Activated CD4-positive, CD25-positive, alpha-beta regulatory T cell treated with anti-CD3 and anti-CD28 coated beads, Interleukin-2, amount 50 U/mL, for 24 hours (primary cell): ENCODE results near the gene LILRA5.
"Not testable (repeated sequence)": the region's sequence is repeated elsewhere in the genome, so short reads cannot be mapped to it uniquely, and the experiment has no call there.

Experiments used
- ATAC-seq, 2 donors: fragments of 150-1000 bp; cut with Tn5 transposase; one replicate each; pipeline ENCODE4 v1.10.0; 2021; ENCODE audit warnings: mild to moderate bottlenecking in 1 of 2, moderate library complexity in 1 of 2

Gene LILRA5

DNA sequence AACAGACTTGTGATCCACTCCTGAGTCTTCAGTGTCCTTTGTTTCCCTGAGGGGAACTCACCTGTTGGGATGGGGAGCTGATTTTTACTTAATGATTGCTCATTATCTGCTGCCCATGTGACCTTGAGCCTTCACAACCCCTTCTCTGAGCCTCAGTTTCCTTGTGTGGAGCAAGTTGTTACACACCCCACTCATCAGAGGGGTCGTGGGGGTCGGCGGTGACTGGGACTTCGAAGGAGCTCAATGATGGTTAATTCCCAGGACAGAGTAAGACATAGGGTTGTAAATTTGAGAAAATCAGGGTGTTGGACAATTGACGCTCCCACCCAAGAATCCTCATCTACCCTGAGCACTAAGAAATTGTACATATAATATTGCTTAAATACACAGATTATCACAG is 13.5 kb downstream of the LILRA5 start:
- ATAC-seq: no peak

DNA sequence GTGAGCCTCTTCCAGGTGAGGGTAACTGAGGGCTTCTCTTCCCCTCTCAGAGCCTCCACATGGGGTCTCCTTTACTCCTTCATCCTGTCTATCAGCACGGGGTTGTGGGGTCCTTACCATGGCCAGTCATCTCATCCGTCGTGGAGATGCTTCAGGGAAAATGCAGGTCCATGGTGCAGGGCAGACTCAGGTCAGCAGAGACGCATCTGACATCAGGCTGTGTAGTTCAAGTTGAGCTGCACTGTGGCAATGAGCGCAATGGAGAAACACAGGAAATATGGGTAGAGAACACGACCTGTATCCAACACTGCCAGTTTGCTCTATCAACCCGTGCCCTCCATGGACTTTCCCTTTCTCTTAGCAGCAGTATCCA is 13.9 kb downstream of the LILRA5 start:
- ATAC-seq: no peak

DNA sequence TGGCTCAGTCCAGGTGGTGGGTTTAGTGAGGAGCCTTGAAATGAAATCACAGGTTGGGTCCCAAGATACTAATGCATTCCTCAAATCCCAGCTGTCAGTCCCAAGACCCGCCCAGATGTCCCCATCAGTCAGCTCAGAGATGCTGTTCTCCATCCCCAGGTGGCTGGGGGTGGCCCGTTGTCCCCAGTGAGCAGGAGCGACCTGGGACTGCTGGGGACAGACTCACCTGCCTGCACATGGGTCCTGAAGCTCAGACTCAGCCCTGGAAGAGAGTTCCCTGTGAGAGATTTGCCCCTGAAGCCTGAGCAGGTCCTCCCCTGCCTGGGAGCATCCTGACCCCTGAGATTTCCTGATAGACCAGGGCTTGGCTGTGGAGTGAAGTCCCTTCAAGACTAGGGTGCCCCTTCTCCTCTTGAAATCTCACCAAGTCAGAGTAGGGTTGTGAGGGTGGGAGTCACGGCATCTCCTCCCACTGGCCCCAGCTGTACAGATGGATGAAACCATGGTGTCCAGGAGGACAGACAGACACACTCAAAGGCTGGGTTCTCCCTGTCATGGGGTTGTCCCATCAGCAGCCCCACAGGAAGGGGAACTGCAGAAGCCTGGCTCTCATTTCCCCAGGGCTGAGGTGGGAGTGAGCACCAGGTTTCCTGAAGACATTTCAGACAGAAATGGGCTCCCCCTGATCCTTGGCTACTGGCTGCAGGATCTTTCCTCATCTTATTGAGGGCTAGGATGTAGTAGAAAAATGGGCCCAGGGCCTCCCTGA is 14.4 kb downstream of the LILRA5 start:
- ATAC-seq: no peak

DNA sequence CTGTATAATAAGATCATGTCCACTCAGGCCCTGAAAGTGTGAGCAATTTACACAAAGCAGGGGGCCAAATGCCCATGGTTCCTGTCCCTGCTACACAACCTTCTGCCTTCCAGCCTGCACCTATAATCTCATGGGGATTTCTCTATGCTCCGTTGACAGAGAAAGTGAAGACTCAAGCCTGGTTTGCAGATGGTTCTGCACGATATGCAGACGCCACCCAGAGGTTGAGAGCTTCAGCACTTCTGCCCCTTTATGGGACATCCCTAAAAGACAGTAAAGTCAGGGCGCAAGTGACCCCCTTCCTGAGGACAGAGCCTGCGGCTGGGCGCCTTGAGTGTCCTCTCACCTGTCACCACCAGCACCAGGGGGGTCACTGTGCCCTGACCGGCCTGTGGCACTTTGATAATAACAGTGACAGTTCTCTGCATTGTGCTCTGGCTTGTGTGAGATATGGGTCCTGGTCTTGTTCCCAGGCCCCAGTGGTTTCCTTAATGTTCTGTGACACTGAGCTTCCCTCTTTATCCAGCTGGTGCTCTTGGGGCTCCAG is 15.1 kb downstream of the LILRA5 start:
- ATAC-seq: no peak

DNA sequence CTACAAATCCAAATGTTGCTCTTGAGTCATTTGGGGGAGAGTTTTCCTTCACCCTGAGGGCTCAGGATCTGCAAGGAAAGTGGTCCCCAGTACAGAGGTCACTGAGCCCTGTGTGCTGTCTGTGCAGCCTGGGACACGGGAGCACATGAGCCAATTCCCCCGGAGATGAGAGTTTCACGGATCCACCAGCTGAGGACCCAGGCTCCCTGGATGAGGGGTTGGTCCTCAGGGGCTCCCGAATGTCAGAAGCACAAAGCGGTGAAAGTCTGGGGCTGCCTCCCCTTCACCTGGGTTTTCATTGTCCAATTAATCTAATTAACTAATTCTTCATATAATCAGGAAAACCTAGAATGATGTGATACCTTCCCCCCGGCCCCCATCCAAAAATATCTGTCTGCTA is 18.4 kb downstream of the LILRA5 start:
- no peak for ATAC-seq

DNA sequence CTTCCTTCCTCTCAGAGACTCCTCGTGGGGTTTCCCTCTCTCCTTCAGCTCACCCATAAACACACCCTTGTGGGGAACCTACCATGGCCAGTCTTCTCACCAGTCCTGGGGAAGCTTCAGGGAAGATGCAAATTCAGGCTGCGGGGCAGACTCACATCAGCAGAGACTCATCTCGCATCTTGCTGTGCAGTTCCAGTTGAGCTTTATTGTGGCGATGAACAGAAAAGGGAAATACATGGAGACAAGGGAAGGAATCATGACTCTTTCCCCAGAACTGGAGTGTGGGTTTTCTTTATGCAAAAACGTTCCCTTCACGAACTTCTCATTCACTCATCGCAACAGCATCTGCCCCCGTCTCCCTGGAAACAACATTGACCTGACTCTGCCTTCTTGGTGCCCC is 23.8 kb downstream of the LILRA5 start:
- ATAC-seq: not testable (repeated sequence)

DNA sequence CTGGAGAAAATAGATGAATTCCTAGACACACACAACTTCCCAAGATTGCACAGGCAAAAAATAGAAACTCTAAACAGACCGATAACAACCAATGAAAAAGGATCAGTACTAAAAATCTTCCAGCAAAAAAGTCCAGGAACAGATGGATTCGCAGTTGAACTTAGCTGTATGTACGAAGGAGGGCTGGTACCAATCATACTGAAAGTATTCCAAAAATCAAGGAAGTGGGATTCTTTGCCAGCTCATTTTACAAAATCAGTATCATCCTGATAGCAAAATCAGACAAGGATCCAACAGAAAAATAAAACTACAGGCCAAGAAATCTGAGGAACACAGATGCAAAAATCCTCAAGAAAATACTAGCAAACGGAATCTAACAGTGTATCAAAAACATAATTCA is 25.5 kb downstream of the LILRA5 start:
- no peak for ATAC-seq

DNA sequence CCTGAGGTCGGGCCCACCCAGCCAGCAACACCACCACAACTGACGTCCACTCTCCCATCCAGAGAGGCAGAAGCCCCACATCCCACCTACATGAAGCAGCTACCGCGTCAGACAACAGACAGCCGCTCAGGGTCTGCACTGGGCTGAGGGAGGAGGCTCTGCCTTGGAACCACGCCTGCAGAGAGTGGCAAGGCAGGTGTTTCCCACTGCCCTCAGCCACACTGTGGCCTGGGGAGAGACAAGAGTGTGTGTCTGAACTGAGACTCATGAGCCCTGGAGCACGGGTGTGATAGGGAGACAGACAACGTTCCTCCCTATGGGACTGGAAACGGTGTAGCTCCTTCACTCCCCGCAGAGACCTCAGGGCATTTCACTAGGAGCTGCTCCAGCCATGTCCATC is 26.7 kb downstream of the LILRA5 start:
- peak; percentile 21 to 30 for ATAC-seq

DNA sequence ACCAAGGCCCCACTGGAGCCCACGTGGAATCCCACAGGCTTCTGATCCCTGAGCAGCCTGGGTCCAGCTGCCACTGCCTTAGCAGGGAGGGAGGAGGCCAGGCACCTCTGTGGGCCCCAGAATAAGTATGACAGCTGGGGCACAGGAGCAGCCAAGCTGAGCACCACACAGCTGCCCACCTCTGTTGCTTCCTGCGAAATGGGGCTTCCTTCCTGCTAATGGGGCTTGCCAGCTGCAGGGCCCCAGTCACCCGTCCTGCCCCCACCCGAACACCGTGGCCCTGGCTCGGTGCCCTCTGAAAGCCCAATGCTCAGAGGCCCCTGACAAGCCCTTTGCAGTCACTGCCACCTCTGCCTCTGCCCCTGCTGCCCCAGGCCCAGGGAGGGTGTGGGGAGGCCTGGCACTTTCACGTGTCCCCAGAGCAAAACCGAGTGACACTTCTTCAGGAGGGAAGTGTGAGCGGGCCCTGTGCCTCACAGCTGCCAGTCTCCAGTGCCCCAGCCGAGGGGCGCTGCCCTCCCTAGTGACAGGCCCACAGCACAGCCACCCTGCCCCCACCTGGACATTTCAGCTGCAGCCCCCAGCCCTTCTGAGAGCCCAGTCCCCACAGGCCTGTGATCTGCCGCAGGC is 27.4 kb downstream of the LILRA5 start:
- not testable (repeated sequence) for ATAC-seq

DNA sequence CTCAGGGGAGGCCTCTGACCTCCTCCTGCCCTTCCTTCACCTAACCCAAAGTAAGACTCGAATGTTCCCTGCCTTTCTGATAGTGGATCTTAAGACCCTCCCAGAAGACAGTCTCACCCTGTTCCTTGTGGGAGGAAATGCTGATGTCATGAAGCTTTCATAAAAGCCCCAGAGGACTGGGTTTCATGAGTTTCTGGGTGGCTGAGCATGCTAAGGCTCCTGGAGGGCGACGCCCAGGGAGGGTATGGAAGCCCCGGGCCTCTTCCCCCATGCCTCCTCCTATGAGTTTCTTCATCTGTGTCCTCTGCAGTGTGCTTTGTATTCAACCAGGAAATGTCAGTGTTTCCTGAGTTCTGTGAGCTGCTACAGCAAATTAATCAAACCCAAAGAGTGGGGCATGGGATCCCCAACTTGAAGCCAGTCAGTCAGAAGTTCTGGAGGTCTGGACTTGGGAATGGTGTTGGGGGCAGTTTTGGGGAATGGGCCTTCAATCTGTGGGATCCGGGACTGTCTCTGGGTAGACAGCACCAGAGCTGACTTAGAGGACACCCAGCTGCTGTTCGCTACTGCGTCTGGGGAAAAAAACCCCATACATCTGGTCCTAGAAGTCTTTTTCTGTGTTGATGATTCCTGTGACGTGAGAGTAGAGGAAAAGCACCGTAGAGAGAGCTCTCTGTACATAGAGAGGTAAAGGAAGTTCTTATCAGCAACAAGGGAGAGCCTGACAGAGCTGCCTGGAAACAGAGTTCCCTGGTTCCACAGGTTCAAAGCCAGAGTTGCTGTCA is 30.1 kb downstream of the LILRA5 start:
- ATAC-seq: no peak

DNA sequence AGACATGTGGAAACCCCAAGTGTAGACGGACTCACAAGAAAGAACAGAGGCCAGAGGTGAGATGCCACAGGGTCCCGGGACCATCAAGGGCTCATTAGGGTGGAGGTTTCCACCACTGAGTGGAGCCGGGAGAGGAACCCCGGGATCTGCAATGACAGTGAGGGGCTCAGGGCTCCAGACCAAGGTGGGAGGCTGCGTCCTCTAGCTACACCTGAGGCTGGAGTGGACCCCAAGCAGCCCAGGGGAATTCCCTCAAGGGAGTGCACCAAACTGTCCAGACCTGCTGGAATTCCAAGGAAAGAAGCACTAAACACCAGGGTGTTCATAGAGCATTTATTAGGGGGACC is 31.3 kb downstream of the LILRA5 start:
- ATAC-seq: not testable (repeated sequence)

DNA sequence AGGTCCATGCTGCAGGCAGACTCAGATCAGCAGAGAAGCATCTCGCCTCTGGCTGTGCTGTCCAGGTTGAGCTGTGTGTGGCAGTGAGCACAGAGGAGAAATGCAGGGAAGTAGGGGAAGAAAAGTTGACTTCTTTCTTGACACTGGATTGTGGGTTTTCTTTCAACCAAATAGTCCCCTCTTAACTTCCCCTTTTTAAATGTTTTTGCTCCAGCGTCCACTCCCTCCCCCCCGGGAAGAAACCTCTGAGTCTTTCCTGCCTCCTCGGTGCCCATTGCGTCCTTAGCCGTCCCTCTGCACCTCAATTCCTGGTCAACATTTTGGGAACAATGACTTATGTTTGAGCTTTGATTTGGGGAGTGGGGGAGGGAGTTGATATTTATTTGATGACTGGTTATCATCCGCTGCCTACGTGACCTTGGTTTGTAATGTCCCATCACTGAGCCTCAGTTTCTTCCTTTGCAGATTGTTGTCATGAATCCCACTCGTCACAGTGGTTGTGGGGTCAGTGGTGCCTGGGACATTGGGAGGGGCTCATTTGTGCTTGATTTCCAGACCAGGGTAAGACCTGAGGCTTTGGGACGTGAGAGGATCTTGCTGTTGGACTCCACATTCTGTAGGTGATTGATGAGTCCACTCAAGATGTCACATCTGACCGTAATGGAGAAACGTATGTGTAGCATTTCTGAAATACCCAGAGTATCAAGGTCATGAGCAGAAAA is 31.8 kb downstream of the LILRA5 start, which contains the start of gene LILRB2:
Gene LILRB2 (minus strand): TSS at position 104 of the 722 bp plus-strand sequence. CDS start 614 bp downstream, outside the sequence.
- ATAC-seq: no peak

DNA sequence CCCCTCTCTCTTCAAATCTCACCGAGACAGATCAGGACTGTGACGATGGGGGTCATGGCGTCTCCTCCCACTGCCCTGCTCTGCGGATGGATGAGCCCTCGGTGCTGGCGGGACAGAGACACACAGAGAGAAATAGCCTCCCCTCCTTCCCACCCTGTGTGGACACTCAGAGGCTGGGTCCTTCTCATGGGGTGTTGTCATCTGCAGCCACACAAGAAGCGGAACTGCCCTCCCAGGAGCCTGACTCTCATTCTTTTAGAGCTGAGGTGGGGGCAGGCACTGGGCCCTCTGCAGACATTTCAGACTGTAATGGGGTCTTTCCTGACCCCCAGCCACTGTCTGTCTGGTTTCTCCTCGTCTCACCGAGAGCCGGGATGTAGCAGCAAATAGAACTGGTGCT is 32.5 kb downstream of the LILRA5 start:
- ATAC-seq: not testable (repeated sequence)

DNA sequence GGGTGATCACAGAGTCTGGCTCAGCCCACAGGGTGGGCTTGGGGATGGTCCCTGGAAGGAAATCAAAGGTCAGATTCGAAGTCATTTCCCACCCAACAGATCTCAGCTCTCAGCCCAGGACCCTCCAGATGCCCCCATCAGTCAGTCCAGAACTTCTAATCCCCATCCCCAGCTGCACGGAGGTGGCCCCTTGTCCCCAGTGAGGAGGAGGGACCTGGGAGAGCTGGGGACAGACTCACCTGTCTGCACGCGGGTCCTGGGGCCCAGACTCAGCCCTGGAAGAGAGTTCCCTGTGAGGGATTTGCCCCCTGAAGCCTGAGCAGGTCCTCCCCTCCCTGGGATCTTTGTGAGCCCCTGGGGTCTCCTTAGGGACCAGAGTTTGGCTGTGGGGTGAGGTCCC is 32.9 kb downstream of the LILRA5 start:
- not testable (repeated sequence) for ATAC-seq

DNA sequence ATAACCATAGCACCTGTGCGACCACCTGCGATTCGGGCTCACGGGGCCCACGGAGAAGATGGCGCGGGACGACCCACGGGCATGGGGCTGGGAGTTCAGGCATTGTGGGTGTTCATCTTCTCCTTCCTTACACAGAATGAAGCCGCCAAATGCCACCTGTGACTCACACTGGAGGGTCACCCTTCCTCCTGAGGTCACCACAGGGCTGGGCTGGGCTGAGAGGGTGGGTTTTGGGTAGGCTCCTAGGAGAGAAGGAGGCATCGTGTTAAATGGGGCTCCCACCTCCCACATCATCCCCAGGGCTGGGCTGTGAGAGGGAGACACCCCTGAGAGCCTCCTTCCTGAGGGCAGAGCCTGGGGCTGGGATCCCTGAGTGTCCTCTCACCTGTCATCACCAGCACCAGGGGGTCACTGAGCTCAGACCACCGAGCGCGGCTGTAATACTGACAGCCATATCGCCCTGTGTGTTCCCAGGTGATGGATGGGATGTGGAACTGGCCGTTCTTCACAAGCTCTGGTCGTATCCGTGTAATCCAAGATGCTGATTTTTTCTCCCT is 33.5 kb downstream of the LILRA5 start:
- ATAC-seq: no peak

DNA sequence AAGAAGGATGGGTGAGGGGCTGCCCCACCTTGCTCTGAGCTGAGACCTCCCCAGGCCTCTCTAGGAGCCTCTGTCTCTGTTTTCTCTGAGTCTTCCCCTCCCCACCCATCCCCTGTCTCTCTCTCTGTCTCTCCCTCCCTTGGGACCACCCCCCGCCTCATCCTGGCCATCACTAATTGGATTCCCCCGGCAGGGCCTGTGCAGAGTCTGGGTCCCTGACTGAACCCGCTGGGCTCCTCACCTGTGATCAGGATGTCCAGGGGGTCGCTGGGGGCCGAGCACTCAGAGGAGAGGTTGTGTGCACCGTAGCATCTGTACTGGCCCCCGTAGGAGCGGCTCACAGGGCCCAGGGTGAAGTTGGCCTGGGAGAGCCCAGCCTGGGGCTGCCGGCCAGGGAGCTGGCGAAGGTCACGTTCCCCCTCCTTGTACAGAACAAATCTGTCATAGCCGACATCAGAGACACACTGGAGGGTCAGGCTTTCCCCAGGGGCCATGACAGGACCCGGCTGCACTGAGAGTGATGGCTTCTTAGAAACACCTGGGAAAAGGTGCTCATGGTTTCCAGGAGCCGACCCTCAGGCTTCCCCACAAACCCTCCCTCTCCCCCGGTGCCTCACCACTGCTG is 34.3 kb downstream of the LILRA5 start:
- ATAC-seq: not testable (repeated sequence)

DNA sequence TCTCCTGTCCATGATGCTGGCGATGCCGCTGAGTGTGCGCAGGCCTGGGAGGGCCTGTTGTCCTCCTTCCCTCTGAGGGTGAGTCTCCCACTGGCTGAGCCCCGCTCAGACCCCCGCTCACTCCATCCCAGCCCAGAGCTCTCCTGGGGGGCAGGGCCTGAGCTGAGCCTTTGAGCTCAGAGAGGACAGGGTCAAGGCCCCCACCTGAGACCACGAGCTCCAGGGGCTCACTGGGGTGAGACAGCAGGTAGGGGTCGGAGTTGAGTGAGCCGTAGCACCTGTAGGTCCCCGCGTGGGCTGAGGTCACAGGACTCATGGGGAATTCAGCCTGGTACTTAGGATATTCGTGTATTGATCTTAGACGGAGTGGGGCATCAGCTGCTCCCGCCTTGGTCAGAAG is 34.9 kb downstream of the LILRA5 start:
- ATAC-seq: not testable (repeated sequence)

DNA sequence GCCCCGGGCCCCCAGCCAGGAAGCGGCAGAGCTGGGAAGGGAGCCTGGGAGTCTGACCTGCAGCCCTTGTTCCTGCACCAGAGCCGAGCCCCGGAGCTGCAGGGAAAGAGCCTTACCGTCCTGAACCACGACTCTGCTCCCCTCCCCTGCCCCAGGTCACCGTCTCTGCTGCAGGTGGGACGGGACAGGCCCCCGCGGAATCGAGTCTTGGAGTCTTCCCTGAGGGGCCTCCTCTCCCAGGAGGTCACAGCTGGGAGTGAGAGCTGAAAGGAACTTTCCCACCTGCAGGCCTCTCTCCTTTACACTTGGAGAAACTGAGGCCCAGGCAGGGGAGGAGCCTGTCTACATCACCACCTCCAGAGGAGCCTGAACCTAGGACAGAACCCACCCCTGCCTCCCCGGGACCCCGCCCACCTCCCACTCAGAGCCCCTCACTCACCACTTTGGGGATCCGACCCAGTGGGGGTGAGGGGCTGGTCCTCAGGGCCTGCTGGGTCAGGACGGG is 35.8 kb downstream of the LILRA5 start:
- not testable (repeated sequence) for ATAC-seq

DNA sequence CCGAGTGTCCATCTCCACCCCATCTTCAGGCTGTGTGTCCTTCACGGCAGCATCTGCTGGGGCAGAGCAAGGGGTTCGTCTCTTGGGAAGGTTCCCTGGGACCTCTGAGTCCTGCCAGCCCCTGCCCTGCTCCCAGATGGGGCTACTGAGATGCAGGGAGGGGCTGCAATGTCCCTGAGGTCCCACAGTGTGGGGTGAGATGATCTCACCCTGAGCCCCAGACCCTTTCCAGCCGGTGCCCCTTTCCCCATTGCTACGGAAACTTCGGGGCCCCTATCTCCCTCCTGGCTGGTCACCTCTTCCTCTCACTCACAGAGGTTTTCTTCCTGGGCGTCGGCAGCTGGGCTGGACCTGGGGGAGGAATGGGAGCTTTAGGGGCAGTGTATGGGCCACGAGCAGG is 37.0 kb downstream of the LILRA5 start:
- no peak for ATAC-seq

DNA sequence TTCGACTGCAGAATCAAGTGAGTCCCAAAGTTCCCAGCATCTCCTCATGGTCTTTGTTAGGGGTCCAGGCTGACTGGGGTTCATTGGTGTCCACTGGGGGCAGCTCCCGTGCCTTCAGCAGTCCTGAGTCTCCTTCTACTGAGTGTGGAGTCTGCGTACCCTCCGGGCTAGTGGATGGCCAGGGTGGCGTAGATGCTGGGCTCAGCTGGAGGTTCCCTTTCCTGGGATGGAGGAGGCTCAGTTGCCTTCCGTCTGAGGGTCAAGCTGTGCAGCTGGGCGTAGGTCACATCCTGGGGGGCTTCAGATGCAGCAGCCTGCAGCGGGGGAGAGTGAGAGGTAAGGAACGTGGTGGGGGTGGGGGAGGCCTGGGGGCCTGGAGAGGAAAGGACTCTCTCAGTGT is 38.5 kb downstream of the LILRA5 start:
- ATAC-seq: not testable (repeated sequence)

DNA sequence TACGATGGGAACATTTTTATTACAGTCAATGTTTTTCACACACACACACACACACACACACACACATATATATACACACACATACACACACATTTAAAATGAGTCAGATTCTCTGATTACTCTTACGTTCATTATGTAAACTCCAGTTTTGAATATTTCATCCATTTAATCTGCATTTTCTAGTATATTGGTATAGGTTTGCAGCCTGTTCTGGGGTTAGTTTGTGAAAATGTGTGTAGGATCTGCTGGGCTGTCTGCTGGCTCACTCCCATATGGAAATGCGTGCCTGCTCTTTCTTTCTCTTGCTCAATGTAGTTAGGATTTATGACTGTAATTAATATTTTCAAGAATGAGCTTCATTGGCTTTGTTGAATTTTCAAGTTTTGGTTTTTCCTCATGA is 39.1 kb downstream of the LILRA5 start:
- no peak for ATAC-seq

DNA sequence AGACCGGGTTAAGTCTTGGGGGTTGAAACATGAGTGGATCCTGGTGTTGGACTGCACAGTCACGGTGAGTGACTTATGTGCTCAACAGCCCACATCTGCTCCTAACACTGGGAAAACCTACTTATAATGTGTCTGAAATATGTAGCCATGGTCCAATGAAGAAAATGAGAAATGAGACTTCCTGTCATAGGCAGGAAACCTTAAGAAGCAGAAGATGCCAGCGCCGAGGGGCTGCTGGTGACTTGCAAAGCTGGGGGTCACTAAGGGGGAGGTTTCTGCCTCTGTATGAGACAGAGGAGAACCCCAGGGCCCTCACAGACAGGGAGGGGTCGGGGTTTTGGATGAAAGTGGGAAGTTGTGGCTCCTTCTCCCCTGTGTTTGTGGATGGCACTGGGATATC is 40.8 kb downstream of the LILRA5 start:
- not testable (repeated sequence) for ATAC-seq
